Measurements from ENCODE around the gene RBPJ. TPM values are rescaled to one million over a fixed set of nuclear protein-coding genes. Genes with fewer than 3 reads are reported as not detected.
A peak's percentile ranks its signal among the peaks of the same experiment; 100 is the strongest.

Gene RBPJ
- polyA plus RNA-seq, 1 experiment, result 218 TPM

DNA sequence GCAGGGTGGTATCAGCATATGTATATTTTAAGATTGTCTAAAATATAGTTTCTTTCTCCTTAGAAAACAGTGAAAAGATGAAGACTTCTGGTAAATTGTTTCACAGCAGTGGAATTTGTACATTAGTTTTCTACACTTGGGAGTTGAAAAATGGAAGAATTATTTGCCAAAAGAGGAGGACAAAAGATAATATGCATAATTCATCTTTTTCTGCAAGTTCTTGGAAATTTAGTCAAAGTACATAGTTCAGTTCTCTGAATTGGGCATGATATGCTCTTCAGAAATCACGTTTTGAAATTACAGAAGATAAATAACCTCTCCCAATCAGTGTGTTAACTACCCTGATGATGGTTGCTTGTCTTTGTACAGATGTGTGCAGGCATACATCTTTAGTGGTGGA lies 47.0 kb downstream of the RBPJ start:
- H3K27ac ChIP-seq (ENCODE audit: low read depth, low read length), result no peak overlapping the region
- POLR2A ChIA-PET, result no interaction called here

DNA sequence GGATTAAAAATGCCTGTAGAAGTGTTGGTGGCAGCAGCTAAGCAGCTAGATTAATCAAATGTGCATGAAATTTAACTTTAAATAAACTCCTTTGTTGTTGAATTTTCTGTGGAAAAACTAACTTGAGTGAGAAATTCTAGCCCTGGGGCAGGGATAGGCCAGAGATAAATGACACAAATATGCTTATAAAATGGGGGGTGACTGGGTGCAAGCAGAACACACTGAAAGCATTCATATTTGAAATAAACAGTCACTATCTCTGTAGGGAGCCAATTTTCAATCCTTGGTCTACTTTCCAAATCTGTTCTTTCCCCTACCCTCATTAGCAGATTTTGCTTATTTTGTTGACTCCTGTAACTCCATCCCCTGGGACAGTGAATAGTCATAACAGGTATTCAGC lies 47.9 kb downstream of the RBPJ start:
- DNase-seq (ENCODE audit: low read depth, low spot score), result no peak
- Histone ChIP-seq H3K27ac (ENCODE audit: low read depth, low read length) (no peak overlapping the region), H3K27me3 (ENCODE audit: control insufficient read depth, insufficient read depth, low read length) (no peaks in the 10 kb centered on the region), H3K9me3 (ENCODE audit: control insufficient read depth, insufficient read depth, low read length) (no peaks in the 10 kb centered on the region), H3K4me3 (ENCODE audit: low read depth, low read length) (no peak overlapping the region)
- POLR2A ChIA-PET, result no interaction called here
- TF ChIP-seq, protein P1, sequence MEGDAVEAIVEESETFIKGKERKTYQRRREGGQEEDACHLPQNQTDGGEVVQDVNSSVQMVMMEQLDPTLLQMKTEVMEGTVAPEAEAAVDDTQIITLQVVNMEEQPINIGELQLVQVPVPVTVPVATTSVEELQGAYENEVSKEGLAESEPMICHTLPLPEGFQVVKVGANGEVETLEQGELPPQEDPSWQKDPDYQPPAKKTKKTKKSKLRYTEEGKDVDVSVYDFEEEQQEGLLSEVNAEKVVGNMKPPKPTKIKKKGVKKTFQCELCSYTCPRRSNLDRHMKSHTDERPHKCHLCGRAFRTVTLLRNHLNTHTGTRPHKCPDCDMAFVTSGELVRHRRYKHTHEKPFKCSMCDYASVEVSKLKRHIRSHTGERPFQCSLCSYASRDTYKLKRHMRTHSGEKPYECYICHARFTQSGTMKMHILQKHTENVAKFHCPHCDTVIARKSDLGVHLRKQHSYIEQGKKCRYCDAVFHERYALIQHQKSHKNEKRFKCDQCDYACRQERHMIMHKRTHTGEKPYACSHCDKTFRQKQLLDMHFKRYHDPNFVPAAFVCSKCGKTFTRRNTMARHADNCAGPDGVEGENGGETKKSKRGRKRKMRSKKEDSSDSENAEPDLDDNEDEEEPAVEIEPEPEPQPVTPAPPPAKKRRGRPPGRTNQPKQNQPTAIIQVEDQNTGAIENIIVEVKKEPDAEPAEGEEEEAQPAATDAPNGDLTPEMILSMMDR (IDR thresholded peaks at IDR 0.05; ENCODE audit: low read depth, low read length), result no peak
- CTCF ChIA-PET, result no interaction called here

More for the DNA sequence above, 47.0 kb downstream of the RBPJ start:
- TF ChIP-seq, protein P1 (IDR thresholded peaks at IDR 0.05; ENCODE audit: low read depth, low read length), result no peak
- CTCF ChIA-PET, result no interaction called here
- DNase-seq (ENCODE audit: low read depth, low spot score), result no peak
- H3K9me3 ChIP-seq (ENCODE audit: control insufficient read depth, insufficient read depth, low read length), result no peaks in the 10 kb centered on the region
- H3K4me3 ChIP-seq (ENCODE audit: low read depth, low read length), result no peak overlapping the region
- H3K27me3 ChIP-seq (ENCODE audit: control insufficient read depth, insufficient read depth, low read length), result no peaks in the 10 kb centered on the region

DNA sequence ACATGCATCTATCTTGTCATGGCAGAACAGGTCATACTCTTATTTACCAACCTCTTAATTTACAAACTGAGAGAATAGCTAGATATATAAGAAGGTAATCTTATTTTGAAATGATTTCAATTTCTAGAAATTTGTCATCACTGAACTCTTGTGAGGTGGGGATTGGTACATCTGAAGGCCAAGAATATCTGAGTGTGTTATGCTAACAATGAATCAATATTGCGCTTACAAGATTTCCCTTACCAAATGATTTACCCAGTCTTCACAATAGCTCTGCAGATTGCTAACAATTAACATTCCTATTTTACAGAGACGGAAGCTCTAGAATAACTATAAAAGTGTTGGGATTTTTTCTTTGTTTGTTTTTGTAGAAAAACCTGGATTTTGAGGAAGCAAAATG lies 48.3 kb downstream of the RBPJ start:
- CTCF ChIA-PET, result no interaction called here
- TF ChIP-seq, protein P1 (IDR thresholded peaks at IDR 0.05; ENCODE audit: low read depth, low read length), result no peak
- Histone ChIP-seq H3K9me3 (ENCODE audit: control insufficient read depth, insufficient read depth, low read length) (no peaks in the 10 kb centered on the region), H3K27ac (ENCODE audit: low read depth, low read length) (no peak overlapping the region), H3K27me3 (ENCODE audit: control insufficient read depth, insufficient read depth, low read length) (no peaks in the 10 kb centered on the region), H3K4me3 (ENCODE audit: low read depth, low read length) (no peak overlapping the region)
- no peak for DNase-seq (ENCODE audit: low read depth, low spot score)
- POLR2A ChIA-PET, result no interaction called here

DNA sequence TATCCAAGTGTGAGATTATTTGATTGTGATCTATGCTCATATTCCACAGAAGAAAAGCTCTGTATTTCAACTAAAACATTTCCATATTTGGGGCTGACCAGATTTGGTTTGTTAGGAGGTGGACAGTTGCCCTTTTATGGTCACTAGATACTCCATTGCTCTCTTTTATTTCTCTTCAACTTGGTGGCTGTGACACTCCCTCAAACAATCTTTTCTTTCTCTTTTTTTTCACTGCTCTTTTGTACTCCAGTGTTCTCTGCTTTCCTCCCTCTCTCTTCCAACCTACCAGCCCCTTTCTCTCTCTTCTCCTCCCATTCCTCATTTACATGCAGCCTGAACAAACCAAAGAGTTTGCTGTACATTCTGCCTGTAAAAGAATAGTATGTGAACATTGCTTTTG lies 48.8 kb downstream of the RBPJ start:
- DNase-seq (ENCODE audit: low read depth, low spot score), result no peak
- H3K4me3 ChIP-seq (ENCODE audit: low read depth, low read length), result no peak overlapping the region
- ChIA-PET POLR2A (interaction anchor here (0.5 to 0.6 kb wide), 2 partner anchors 42 to 1544 kb away, joined by 3 to 14 read pairs; no protein-coding TSS in a partner anchor), CTCF (interaction anchor here (3.3 kb wide), 1 partner anchor 40 kb away, joined by 15 read pairs; no protein-coding TSS in a partner anchor)
- peak overlapping the region; percentile 33 for H3K27ac ChIP-seq (ENCODE audit: low read depth, low read length)
- H3K27me3 ChIP-seq (ENCODE audit: control insufficient read depth, insufficient read depth, low read length), result no peaks in the 10 kb centered on the region
- no peaks in the 10 kb centered on the region for H3K9me3 ChIP-seq (ENCODE audit: control insufficient read depth, insufficient read depth, low read length)
- TF ChIP-seq, protein P1 (IDR thresholded peaks at IDR 0.05; ENCODE audit: low read depth, low read length), result no peak

DNA sequence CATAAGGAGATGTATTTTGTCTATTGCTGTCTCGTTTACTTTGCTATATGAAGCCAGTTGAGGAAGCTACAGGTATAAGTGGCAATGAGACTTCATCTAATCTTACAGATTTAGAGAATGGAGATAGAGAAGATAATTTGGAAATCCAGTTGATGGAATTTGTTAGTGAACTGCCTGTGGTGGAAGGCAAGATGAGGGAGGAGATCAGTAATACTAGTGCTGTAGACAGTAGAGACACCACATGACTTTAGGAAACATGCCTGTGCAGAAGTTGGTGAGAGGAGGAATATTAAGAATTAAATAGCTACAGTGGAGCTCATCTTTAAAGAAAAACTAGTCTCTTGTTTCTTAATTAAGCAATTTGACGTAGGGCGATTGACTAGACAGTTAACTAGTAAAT lies 51.3 kb downstream of the RBPJ start:
- ChIA-PET POLR2A (no interaction called here), CTCF (interaction anchor here (1.1 to 3.3 kb wide), 4 partner anchors 24 to 384 kb away, joined by 3 to 15 read pairs (median 4); no protein-coding TSS in a partner anchor)
- TF ChIP-seq, protein P1 (IDR thresholded peaks at IDR 0.05; ENCODE audit: low read depth, low read length), result no peak
- no peak overlapping the region for H3K27ac ChIP-seq (ENCODE audit: low read depth, low read length)
- H3K27me3 ChIP-seq (ENCODE audit: control insufficient read depth, insufficient read depth, low read length), result no peaks in the 10 kb centered on the region
- no peak overlapping the region for H3K4me3 ChIP-seq (ENCODE audit: low read depth, low read length)
- no peak for DNase-seq (ENCODE audit: low read depth, low spot score)
- no peaks in the 10 kb centered on the region for H3K9me3 ChIP-seq (ENCODE audit: control insufficient read depth, insufficient read depth, low read length)
